Retinal pigment epithelial cell (primary cell): Measurements from ENCODE around the gene MESP1.

ENCODE experiments used
- DNase-seq: peaks from one replicate; pipeline ENCODE4 v3.0.0-alpha.2; 2010; ENCODE audit warnings: low read depth
- H3K4me3 ChIP-seq: 2 replicates; pipeline ENCODE4 v1.5.1; 2011; ENCODE audit warnings: mild to moderate bottlenecking, low read length, control low read depth, moderate library complexity
- TF ChIP-seq, protein P1 (sequence below): conservative IDR thresholded peaks from 2 replicates; pipeline ENCODE4 v1.5.1; 2011; ENCODE audit warnings: low read depth, low read length, control low read depth, inconsistent platforms

MESP1 gene

DNA sequence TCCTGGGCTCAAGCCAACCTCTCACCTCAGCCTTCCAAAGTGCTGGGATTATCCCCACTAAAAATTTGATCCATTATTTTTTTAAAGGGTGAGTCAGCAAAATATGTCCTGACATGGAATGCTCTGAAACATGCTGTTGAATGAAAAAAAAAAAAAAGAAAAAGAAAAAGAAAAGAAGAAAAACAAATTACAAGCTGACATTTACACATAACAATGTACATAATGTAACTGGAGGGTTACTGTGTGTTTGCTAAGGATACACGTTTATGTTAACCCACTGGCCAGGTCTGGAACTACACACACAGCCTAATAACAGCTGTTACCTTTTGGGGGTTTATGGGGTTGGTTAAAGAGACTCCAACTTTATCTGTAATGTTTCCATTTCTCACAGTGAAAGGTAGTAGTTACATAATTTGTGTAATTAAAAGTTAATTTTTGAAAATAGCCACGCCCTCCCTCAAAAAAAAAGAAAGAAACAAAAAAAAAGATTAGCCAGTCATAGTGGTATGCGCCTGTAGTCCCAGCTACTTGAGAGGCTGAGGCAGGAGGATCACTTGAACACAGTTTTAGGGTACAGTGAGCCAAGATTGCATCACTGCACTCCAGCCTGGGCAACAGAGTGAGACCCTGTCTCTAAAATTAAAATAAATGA lies 22.0 kb upstream of the MESP1 start:
- TF ChIP-seq, protein P1, sequence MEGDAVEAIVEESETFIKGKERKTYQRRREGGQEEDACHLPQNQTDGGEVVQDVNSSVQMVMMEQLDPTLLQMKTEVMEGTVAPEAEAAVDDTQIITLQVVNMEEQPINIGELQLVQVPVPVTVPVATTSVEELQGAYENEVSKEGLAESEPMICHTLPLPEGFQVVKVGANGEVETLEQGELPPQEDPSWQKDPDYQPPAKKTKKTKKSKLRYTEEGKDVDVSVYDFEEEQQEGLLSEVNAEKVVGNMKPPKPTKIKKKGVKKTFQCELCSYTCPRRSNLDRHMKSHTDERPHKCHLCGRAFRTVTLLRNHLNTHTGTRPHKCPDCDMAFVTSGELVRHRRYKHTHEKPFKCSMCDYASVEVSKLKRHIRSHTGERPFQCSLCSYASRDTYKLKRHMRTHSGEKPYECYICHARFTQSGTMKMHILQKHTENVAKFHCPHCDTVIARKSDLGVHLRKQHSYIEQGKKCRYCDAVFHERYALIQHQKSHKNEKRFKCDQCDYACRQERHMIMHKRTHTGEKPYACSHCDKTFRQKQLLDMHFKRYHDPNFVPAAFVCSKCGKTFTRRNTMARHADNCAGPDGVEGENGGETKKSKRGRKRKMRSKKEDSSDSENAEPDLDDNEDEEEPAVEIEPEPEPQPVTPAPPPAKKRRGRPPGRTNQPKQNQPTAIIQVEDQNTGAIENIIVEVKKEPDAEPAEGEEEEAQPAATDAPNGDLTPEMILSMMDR = peak; percentile 36
- no peak overlapping the region for H3K4me3 ChIP-seq
- DNase-seq = no peak

DNA sequence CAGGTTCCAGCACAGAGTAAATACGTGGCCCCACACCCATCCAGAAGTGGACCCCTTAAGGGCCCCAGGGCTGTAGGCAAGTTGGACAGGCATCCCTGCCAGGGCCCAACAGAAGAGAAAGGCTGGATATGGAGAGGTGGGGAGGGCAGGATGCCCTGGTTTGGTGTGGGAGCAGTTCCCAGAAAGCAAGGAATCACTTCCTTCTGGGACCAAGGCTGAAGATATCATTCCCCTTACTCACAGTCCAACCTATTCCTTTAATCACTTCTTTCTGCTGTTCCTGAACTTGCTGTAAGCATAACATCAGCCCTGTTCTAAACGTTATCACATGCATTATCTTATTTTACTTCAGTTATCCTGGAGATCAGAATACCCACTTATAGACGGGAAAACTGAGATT lies 19.0 kb upstream of the MESP1 start:
- DNase-seq = no peak
- H3K4me3 ChIP-seq = no peak overlapping the region
- TF ChIP-seq, protein P1 = no peak

DNA sequence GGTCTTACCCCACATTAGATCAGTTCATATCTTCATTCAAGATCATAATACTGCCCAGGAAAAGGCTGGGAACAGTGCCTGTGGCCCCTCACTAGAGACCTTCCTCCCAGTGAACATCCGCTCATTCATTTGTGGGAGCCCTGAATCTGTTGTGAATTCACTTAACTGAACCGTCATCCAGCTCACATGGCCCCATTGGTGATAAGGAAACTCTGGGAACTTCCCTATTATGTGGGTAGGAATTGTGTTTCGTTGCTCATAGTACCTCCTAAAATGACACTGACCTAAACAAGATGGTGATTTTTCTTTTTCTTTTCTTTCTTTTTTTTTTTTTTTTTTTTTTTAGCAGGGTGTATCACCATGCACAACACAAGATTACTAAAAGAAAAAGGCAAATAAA lies 18.3 kb upstream of the MESP1 start:
- no peak overlapping the region for H3K4me3 ChIP-seq
- TF ChIP-seq, protein P1 = no peak
- no peak for DNase-seq

DNA sequence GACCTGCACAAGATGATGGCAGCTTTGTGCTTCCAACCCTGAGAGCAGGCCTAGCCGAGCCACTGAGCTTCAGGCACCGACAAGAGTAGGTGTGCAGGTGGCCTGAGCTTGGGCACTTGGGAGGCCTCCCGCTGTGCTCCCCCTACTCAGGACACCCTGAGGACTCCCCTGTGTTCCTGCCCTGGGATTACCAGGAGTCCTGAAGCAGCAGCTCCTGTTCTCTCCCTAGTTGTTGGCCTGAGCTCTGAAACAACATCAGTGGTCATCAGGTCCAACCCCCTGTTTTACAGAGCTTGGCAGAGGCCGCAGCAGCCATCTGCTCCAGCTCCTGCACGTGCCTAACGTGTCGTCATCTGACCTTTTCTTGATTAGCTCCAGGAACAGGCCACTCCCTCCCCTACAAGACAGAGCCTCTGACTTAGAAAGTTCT lies 17.0 kb upstream of the MESP1 start:
- DNase-seq = no peak
- TF ChIP-seq, protein P1 = no peak
- H3K4me3 ChIP-seq = no peak overlapping the region

DNA sequence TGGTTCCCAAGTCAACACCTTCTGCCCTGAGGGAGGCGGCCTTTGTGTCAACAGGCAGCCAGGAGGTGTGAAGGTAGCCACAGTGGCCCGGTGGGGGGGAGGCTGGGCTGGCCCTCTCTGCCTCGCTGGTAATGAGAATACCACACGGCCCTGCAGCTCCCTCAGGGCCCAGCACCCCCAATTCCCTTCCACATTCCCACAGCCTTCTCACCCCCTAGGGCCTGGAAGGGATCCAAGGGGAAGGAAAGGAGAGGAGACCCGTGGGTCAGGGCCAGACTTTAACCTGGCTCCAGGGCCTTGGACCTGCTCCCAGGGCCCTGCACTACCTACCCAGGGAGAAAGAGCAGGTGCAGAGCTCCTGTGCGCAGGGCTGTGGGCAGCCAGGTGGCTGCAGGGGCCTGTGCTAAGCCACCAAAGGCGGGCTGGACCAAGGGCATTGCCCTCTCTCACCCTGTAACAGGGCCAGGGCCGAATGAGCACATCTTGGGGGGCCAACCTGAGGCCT lies 16.4 kb upstream of the MESP1 start:
- TF ChIP-seq, protein P1 = no peak
- no peak for DNase-seq
- no peak overlapping the region for H3K4me3 ChIP-seq

DNA sequence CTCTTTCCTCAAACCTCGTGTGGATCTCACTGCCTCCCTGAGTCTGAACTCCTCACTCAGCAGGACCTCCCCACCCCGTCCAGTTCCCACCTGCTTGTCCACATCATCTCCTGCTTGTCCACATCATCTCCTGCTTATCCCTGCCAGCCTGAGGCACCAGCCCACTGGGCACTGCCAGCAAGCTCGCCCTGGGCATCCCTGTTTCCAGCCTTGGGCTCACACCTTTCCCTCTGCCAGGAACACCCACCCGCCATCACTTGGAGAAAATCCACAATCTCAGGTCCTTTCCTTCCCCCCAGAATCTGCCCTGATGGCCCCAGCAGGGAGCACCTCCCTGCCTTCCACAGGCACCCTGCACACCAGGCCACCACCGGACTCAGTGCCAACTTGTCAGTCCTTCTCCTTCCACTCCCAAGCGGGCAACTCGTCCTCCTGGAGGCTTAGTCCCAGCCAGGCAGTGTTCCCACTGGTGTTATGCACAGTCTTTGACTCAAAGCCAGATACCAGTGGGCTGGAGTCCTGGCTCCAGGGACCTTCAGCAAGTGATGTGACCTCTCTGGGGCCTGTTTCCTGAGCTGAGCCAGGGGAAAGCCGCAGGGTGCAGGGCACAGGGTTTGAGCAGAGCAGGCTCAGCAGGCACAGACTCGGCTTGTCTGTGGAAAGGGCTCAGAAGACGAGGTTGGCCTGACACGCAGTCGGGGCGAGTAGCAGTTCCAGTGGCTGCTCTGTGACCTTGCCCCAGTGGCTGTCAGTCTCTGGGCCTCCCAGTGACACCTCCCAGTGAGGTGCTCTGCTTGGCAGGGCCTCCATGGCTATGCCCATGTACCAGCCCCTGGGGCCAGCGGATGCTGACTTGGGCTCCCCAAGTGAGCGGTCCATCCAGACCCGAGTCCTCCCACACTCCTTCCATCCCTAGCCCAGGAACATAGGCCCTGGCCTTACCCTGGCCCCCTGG lies 15.6 kb upstream of the MESP1 start:
- TF ChIP-seq, protein P1 = no peak
- no peak overlapping the region for H3K4me3 ChIP-seq
- no peak for DNase-seq
